ENCODE results near the gene LMOD2.

Gene LMOD2

GRCh38 chr7:123658023-123658422, 2.4 kb downstream of the LMOD2 start (continued):
- no peak for TF ChIP-seq ZNF704 (tag by site-specific recombination; IDR thresholded peaks at IDR 0.05)
- TF ChIP-seq ZNF830 (tag by site-specific recombination; IDR thresholded peaks at IDR 0.05; ENCODE audit: low read depth), result no peak
- no peak for TF ChIP-seq ZNF311 (tag by site-specific recombination; IDR thresholded peaks at IDR 0.05; ENCODE audit: borderline replicate concordance)

- Histone ChIP-seq H3K4me3 (ENCODE audit: low read depth, low read length) (no peak overlapping the region), H3K27ac (ENCODE audit: extremely low read depth, low read depth, low read length) (no peak overlapping the region), H3K4me1 (ENCODE audit: control insufficient read depth, insufficient read depth, low read length) (no peaks in the 10 kb centered on the region), H3K36me3 (ENCODE audit: control insufficient read depth in 2 of 2, insufficient read depth in 1 of 2, low read length in 2 of 2) (no peaks in the 10 kb centered on the region), H3K9me3 (ENCODE audit: control insufficient read depth, insufficient read depth, low read depth, low read length) (no peaks in the 10 kb centered on the region)
- ChIA-PET CTCF (interaction anchor here (0.7 kb wide), 1 partner anchor 763 kb away, joined by 4 read pairs; no protein-coding TSS in a partner anchor), POLR2A (interaction anchor here (1.1 kb wide), 1 partner anchor 16 kb away, joined by 4 read pairs; no protein-coding TSS in a partner anchor)
- TF ChIP-seq ZNF184 (tag by site-specific recombination; IDR thresholded peaks at IDR 0.05), result no peak
- peak; percentile 53; the same call in 1 of the 2 replicates for TF ChIP-seq ZNF341 (tag by site-specific recombination; IDR thresholded peaks at IDR 0.05; ENCODE audit: low read depth)
- no peak for TF ChIP-seq ZNF776 (tag by site-specific recombination; IDR thresholded peaks at IDR 0.05; ENCODE audit: borderline replicate concordance)
- TF ChIP-seq ZNF174 (tag by site-specific recombination; IDR thresholded peaks at IDR 0.05), result no peak
- TF ChIP-seq ZNF302 (tag by site-specific recombination; IDR thresholded peaks at IDR 0.05; ENCODE audit: low read depth), result no peak
Observed at GRCh38 chr7:123660514-123661354, 5.1 kb downstream of the LMOD2 start.

- Histone ChIP-seq H3K27ac (ENCODE audit: extremely low read depth, low read depth, low read length) (no peak overlapping the region), H3K4me3 (ENCODE audit: low read depth, low read length) (no peak overlapping the region), H3K9me3 (ENCODE audit: control insufficient read depth, insufficient read depth, low read depth, low read length) (no peaks in the 10 kb centered on the region), H3K4me1 (ENCODE audit: control insufficient read depth, insufficient read depth, low read length) (no peaks in the 10 kb centered on the region), H3K36me3 (ENCODE audit: control insufficient read depth in 2 of 2, insufficient read depth in 1 of 2, low read length in 2 of 2) (no peaks in the 10 kb centered on the region)
- CTCF ChIA-PET, result no interaction called here
- TF ChIP-seq PRDM1 (tag by site-specific recombination; IDR thresholded peaks at IDR 0.05) (no peak), BCL11B (tag by site-specific recombination; IDR thresholded peaks at IDR 0.05; ENCODE audit: low read depth) (no peak), ZNF645 (tag by site-specific recombination; IDR thresholded peaks at IDR 0.05) (no peak), GLI4 (tag by site-specific recombination; IDR thresholded peaks at IDR 0.05) (no peak), ZNF513 (tag by site-specific recombination; IDR thresholded peaks at IDR 0.05) (peak; percentile 70)
- POLR2A ChIA-PET, result interaction anchor here (1.1 kb wide), 1 partner anchor 17 kb away, joined by 4 read pairs; no protein-coding TSS in a partner anchor
Observed at GRCh38 chr7:123661765-123662164, 6.1 kb downstream of the LMOD2 start.

- Histone ChIP-seq H3K4me3 (ENCODE audit: low read depth, low read length) (no peak overlapping the region), H3K4me1 (ENCODE audit: control insufficient read depth, insufficient read depth, low read length) (no peaks in the 10 kb centered on the region), H3K9me3 (ENCODE audit: control insufficient read depth, insufficient read depth, low read depth, low read length) (no peaks in the 10 kb centered on the region), H3K27ac (ENCODE audit: extremely low read depth, low read depth, low read length) (no peak overlapping the region), H3K36me3 (ENCODE audit: control insufficient read depth in 2 of 2, insufficient read depth in 1 of 2, low read length in 2 of 2) (no peaks in the 10 kb centered on the region)
- ChIA-PET CTCF (interaction anchor here (0.7 kb wide), 1 partner anchor 1795 kb away, joined by 3 read pairs; no protein-coding TSS in a partner anchor), POLR2A (no interaction called here)
- no peak for TF ChIP-seq ZNF704 (tag by site-specific recombination; IDR thresholded peaks at IDR 0.05)
- TF ChIP-seq ZNF558 (tag by site-specific recombination; IDR thresholded peaks at IDR 0.05), result no peak
- no peak for TF ChIP-seq ZBTB6 (tag by site-specific recombination; IDR thresholded peaks at IDR 0.05)
- TF ChIP-seq CTCF (tag by site-specific recombination; IDR thresholded peaks at IDR 0.05), result no peak
- no peak for TF ChIP-seq ZNF416 (tag by site-specific recombination; IDR thresholded peaks at IDR 0.05)
- no peak for TF ChIP-seq ZNF2 (tag by site-specific recombination; IDR thresholded peaks at IDR 0.05)
- TF ChIP-seq ZNF549 (tag by site-specific recombination; IDR thresholded peaks at IDR 0.05), result no peak
- TF ChIP-seq ZNF292 (tag by site-specific recombination; IDR thresholded peaks at IDR 0.05; ENCODE audit: borderline replicate concordance, low read depth), result no peak
Observed at GRCh38 chr7:123662293-123662692, 6.6 kb downstream of the LMOD2 start.

Measured in HEK293 (cell line).